ENCODE results near the gene ATP23.

Gene ATP23

DNA sequence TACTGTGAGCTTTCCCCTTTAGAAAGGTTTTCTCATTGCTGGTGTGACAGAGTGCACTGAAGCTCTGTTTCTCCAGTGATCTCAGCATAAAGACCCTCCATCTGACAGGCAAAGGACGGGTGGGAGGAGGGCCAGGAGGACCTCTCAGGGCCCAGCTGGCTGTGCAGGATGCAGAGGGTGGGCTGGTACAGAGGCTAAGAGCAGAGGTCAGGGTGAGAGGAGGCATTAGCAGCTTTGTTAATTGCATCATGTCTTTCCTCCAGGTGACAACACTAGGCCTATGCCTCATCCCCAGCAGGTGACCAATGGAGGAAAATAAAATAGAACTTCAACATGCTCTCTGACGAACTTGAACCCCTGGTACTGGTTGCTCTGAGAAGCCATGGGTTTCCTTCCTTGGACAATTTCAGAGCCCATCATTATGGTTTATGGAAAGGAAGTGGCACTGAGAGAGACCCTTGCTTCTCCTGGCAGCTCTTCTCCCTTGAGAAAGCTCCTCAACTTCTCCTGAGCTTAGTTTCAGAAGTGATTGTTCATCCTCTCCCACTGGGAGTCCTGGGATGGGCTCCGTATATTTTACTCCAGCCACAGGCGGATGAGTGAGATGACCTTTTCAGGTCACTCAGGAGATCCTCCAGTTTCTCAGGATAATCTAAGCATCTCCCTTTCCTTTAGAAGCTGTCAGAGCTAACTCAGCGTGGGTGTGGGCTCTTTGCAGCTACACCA lies 45.8 kb upstream of the ATP23 start:
- H3K4me3 ChIP-seq (ENCODE audit: low read depth, low read length), result no peak overlapping the region
- DNase-seq (ENCODE audit: low read depth), result no peak
- TF ChIP-seq MYC (IDR thresholded peaks at IDR 0.05; ENCODE audit: low read depth, low read length), result no peak
- TF ChIP-seq, protein P1, sequence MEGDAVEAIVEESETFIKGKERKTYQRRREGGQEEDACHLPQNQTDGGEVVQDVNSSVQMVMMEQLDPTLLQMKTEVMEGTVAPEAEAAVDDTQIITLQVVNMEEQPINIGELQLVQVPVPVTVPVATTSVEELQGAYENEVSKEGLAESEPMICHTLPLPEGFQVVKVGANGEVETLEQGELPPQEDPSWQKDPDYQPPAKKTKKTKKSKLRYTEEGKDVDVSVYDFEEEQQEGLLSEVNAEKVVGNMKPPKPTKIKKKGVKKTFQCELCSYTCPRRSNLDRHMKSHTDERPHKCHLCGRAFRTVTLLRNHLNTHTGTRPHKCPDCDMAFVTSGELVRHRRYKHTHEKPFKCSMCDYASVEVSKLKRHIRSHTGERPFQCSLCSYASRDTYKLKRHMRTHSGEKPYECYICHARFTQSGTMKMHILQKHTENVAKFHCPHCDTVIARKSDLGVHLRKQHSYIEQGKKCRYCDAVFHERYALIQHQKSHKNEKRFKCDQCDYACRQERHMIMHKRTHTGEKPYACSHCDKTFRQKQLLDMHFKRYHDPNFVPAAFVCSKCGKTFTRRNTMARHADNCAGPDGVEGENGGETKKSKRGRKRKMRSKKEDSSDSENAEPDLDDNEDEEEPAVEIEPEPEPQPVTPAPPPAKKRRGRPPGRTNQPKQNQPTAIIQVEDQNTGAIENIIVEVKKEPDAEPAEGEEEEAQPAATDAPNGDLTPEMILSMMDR (IDR thresholded peaks at IDR 0.05; ENCODE audit: low read depth, low read length), result no peak
- TF ChIP-seq POLR2A (IDR thresholded peaks at IDR 0.05; ENCODE audit: extremely low read depth, insufficient read length), result no peak
- TF ChIP-seq, protein P2, sequence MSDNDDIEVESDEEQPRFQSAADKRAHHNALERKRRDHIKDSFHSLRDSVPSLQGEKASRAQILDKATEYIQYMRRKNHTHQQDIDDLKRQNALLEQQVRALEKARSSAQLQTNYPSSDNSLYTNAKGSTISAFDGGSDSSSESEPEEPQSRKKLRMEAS (IDR thresholded peaks at IDR 0.05; ENCODE audit: low read depth, low read length), result no peak

- no peak for TF ChIP-seq MYC (IDR thresholded peaks at IDR 0.05; ENCODE audit: low read depth, low read length)
- TF ChIP-seq POLR2A (IDR thresholded peaks at IDR 0.05; ENCODE audit: extremely low read depth, insufficient read length), result no peak
- TF ChIP-seq, protein P1 (IDR thresholded peaks at IDR 0.05; ENCODE audit: low read depth, low read length), result no peak
- TF ChIP-seq, protein P2 (IDR thresholded peaks at IDR 0.05; ENCODE audit: low read depth, low read length), result no peak
- DNase-seq (ENCODE audit: low read depth), result no peak
- H3K4me3 ChIP-seq (ENCODE audit: low read depth, low read length), result no peak overlapping the region
Observed at GRCh38 chr12:57896115-57896433, 45.3 kb upstream of the ATP23 start.

DNA sequence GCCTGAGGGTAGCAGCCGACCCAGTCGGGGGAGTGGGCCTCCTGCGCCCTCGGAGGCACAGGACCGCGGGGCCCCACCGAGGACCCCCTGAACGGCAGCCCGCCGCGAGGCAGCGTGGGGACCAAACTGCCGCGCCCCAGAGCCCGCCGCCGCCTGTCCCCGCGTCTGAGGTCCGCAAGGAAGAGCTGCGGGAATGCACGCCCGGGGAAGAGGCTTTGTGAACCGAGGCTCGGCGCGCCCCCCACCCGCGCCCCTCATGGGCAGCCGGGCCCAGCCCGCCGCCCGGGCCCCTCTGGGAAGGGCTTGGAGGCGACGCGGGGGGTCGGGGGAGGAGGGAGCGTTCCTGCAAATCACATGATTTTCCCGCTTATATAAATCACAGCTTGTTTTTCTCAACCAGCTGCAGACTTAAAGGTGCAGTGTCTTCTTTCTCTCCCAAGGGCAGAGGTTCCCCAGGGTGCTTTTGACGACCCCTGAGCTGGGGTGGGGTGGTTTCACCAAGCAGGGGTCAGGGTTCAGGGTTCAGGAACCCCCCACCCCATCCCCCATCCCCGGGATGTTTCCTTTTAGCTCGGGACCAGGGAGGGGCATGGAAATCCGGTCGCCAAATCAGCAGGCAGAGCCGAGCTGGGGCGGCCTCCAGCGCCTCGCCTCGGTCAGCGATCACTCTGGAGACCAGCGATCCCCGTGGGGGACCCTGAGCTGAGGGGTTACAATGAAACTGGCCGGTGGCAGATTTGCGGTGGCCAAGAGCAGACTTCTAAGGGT lies 44.7 kb upstream of the ATP23 start:
- no peak overlapping the region for H3K4me3 ChIP-seq (ENCODE audit: low read depth, low read length)
- DNase-seq (ENCODE audit: low read depth), result no peak
- TF ChIP-seq, protein P1 (IDR thresholded peaks at IDR 0.05; ENCODE audit: low read depth, low read length), result no peak
- TF ChIP-seq POLR2A (IDR thresholded peaks at IDR 0.05; ENCODE audit: extremely low read depth, insufficient read length), result no peak
- TF ChIP-seq, protein P2 (IDR thresholded peaks at IDR 0.05; ENCODE audit: low read depth, low read length), result no peak
- TF ChIP-seq MYC (IDR thresholded peaks at IDR 0.05; ENCODE audit: low read depth, low read length), result no peak

GRCh38 chr12:57897286-57897974 lies 43.9 kb upstream of the ATP23 start:
- no peak overlapping the region for H3K4me3 ChIP-seq (ENCODE audit: low read depth, low read length)
- TF ChIP-seq POLR2A (IDR thresholded peaks at IDR 0.05; ENCODE audit: extremely low read depth, insufficient read length) (no peak), MYC (IDR thresholded peaks at IDR 0.05; ENCODE audit: low read depth, low read length) (no peak)
- TF ChIP-seq, protein P1 (IDR thresholded peaks at IDR 0.05; ENCODE audit: low read depth, low read length), result no peak
- TF ChIP-seq, protein P2 (IDR thresholded peaks at IDR 0.05; ENCODE audit: low read depth, low read length), result no peak
- no peak for DNase-seq (ENCODE audit: low read depth)

DNA sequence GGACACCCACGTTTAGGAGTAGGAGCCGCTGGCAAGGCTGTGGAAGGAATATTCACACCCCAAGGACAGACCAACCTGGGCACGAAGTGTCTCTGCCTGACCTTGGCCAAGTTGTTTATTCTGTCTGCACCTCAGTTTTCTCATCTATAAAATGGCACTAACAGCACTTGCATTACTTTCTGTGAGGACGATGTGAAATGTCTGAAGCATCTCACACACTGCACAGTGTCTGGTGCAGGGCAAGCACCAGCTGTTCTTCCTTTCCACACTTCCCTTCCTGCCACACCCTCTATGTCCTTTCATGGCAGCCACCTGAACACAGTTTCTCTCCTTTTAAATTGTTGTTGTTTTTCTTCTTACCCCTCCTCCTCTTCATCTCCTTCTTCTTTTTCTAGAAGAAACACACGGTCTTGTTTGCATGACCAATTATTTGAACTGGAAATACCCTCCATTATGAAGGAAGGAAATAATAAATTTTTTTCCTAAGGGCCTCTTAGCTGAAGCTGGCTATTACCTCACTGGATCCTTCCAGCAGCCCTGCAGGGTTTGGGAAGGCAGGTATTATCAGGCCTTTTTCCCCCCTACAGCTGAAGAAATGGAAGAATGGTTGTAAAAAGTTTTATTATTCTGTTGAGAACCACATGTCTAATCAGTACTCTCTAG lies 42.9 kb upstream of the ATP23 start:
- DNase-seq (ENCODE audit: low read depth), result no peak
- TF ChIP-seq MYC (IDR thresholded peaks at IDR 0.05; ENCODE audit: low read depth, low read length) (no peak), POLR2A (IDR thresholded peaks at IDR 0.05; ENCODE audit: extremely low read depth, insufficient read length) (no peak)
- TF ChIP-seq, protein P2 (IDR thresholded peaks at IDR 0.05; ENCODE audit: low read depth, low read length), result no peak
- TF ChIP-seq, protein P1 (IDR thresholded peaks at IDR 0.05; ENCODE audit: low read depth, low read length), result no peak
- no peak overlapping the region for H3K4me3 ChIP-seq (ENCODE audit: low read depth, low read length)
